ENCODE measurements around the gene ZNF714. TPM values are rescaled to one million over a fixed set of nuclear protein-coding genes. Genes with fewer than 3 reads are reported as not detected.

The ZNF714 gene
- total and polyA plus RNA-seq, 9 of the 15 experiments (the other 6 are each of a cell fraction or from before 2014, with no cell fraction given) = 16.2 to 40.8 (median 28.9) TPM

- TF ChIP-seq SFPQ (IDR thresholded peaks at IDR 0.05; ENCODE audit: low read depth, low read length) = no peak
- TF ChIP-seq TEAD2 (tag; IDR thresholded peaks at IDR 0.05) = no peak
- no peak for TF ChIP-seq NCOA4 (IDR thresholded peaks at IDR 0.05; ENCODE audit: partially characterized antibody)
- no peak for TF ChIP-seq NCOA6 (IDR thresholded peaks at IDR 0.05)
- TF ChIP-seq SUPT5H (IDR thresholded peaks at IDR 0.05) = no peak
- TF ChIP-seq, protein P1, sequence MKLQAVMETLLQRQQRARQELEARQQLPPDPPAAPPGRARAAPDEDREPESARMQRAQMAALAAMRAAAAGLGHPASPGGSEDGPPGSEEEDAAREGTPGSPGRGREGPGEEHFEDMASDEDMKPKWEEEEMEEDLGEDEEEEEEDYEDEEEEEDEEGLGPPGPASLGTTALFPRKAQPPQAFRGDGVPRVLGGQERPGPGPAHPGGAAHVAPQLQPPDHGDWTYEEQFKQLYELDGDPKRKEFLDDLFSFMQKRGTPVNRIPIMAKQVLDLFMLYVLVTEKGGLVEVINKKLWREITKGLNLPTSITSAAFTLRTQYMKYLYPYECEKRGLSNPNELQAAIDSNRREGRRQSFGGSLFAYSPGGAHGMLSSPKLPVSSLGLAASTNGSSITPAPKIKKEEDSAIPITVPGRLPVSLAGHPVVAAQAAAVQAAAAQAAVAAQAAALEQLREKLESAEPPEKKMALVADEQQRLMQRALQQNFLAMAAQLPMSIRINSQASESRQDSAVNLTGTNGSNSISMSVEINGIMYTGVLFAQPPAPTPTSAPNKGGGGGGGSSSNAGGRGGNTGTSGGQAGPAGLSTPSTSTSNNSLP (IDR thresholded peaks at IDR 0.05; ENCODE audit: borderline replicate concordance, low read depth, low read length) = no peak
- TF ChIP-seq PHF20 (IDR thresholded peaks at IDR 0.05; ENCODE audit: partially characterized antibody) = no peak
- no peak for TF ChIP-seq ZNF133 (CRISPR knock-in tag; IDR thresholded peaks at IDR 0.05)
- TF ChIP-seq MNT (conservative IDR thresholded peaks at IDR 0.05) = no peak
Observed at GRCh38 chr19:21045028-21045427, 37.0 kb upstream of the ZNF714 start (continued).

All from K562 (cell line).